HEK293 (cell line): ENCODE results near the gene CCDC9.

Source experiments
- CTCF ChIA-PET: fragments of 350-600 bp; formaldehyde crosslinking; extraction: SDS; loops from one replicate; lab custom pipeline; 2021; ENCODE audit warnings: antibody characterized with exemption; lab: Yijun Ruan, JAX
- POLR2A ChIA-PET: fragments of 300-600 bp; formaldehyde crosslinking; extraction: SDS; loops from one replicate; lab custom pipeline; 2020; ENCODE audit warnings: antibody characterized with exemption, inconsistent platforms; lab: Yijun Ruan, JAX
- H3K27ac ChIP-seq: fragments of 200-500 bp; sonication (Bioruptor generic); 2 replicates; pipeline ENCODE4 v1.5.1; 2014; ENCODE audit warnings: low read depth, low read length, control low read depth, inconsistent platforms; ENCODE audit errors: extremely low read depth
- H3K36me3 ChIP-seq, 2 experiments: fragments of 200-500 bp in 1 of 2; sonication (Bioruptor generic) in 1 of 2; 1 replicate in 1 of 2; 2 replicates in 1 of 2; pipeline ENCODE4 v1.5.1; 2014 to 2017; ENCODE audit warnings: inconsistent platforms in 2 of 2, low read length in 2 of 2; ENCODE audit not compliant: control insufficient read depth in 2 of 2, insufficient read depth in 1 of 2
- H3K4me1 ChIP-seq: fragments of 200-500 bp; sonication (Bioruptor generic); 2 replicates; pipeline ENCODE4 v1.5.1; 2014; ENCODE audit warnings: mild to moderate bottlenecking, low read length, inconsistent platforms; ENCODE audit not compliant: control insufficient read depth, insufficient read depth
- H3K4me3 ChIP-seq: 2 replicates; pipeline ENCODE4 v1.5.1; 2011; ENCODE audit warnings: low read depth, mild to moderate bottlenecking, control low read depth, low read length, moderate library complexity
- H3K9me3 ChIP-seq: fragments of 200-500 bp; sonication (Bioruptor generic); 2 replicates; pipeline ENCODE4 v1.5.1; 2014; ENCODE audit warnings: low read depth, low read length, inconsistent platforms; ENCODE audit not compliant: control insufficient read depth, insufficient read depth
- KLF1 ChIP-seq: fragments of 450-650 bp; formaldehyde crosslinking; IDR thresholded peaks from 2 replicates; pipeline ENCODE4 v1.5.1; 2016; ENCODE audit warnings: missing biosample characterization, missing genetic modification characterization
- YY1 ChIP-seq: fragments of 450-650 bp; formaldehyde crosslinking; IDR thresholded peaks from 2 replicates; pipeline ENCODE4 v1.5.1; 2018; ENCODE audit warnings: missing biosample characterization, missing genetic modification characterization
- ZBTB17 ChIP-seq: fragments of 450-650 bp; formaldehyde crosslinking; IDR thresholded peaks from 2 replicates; pipeline ENCODE4 v1.5.1; 2016; ENCODE audit warnings: missing biosample characterization, missing genetic modification characterization
- ZBTB48 ChIP-seq: fragments of 450-650 bp; formaldehyde crosslinking; IDR thresholded peaks from 2 replicates; pipeline ENCODE4 v1.5.1; 2016; ENCODE audit warnings: missing biosample characterization, missing genetic modification characterization
- ZNF114 ChIP-seq: fragments of 450-650 bp; formaldehyde crosslinking; IDR thresholded peaks from 2 replicates; pipeline ENCODE4 v1.5.0; 2017; ENCODE audit warnings: missing biosample characterization, missing genetic modification characterization
- ZNF121 ChIP-seq: fragments of 450-650 bp; formaldehyde crosslinking; IDR thresholded peaks from 2 replicates; pipeline ENCODE4 v1.5.1; 2016; ENCODE audit warnings: missing biosample characterization, missing genetic modification characterization
- ZNF16 ChIP-seq: fragments of 450-650 bp; formaldehyde crosslinking; IDR thresholded peaks from 2 replicates; pipeline ENCODE4 v1.5.1; 2016; ENCODE audit warnings: low read depth, missing biosample characterization, missing genetic modification characterization
- ZNF266 ChIP-seq: fragments of 450-650 bp; formaldehyde crosslinking; IDR thresholded peaks from 2 replicates; pipeline ENCODE4 v1.5.1; 2016; ENCODE audit warnings: missing biosample characterization, missing genetic modification characterization, low read depth
- ZNF600 ChIP-seq: fragments of 450-650 bp; formaldehyde crosslinking; IDR thresholded peaks from 2 replicates; pipeline ENCODE4 v1.5.1; 2016; ENCODE audit warnings: missing biosample characterization, missing genetic modification characterization
- ZNF830 ChIP-seq: fragments of 450-650 bp; IDR thresholded peaks from 2 replicates; pipeline ENCODE4 v1.5.0; 2018; ENCODE audit warnings: missing biosample characterization, missing genetic modification characterization, low read depth, mild to moderate bottlenecking, moderate library complexity
- ZXDB ChIP-seq: fragments of 450-650 bp; formaldehyde crosslinking; IDR thresholded peaks from 2 replicates; pipeline ENCODE4 v1.5.1; 2016; ENCODE audit warnings: missing biosample characterization, missing genetic modification characterization
- TF ChIP-seq, protein P1 (sequence below): fragments of 450-650 bp; formaldehyde crosslinking; IDR thresholded peaks from 2 replicates; pipeline ENCODE4 v1.5.1; 2016; ENCODE audit warnings: missing biosample characterization, missing genetic modification characterization, low read depth
- TF ChIP-seq, protein P2 (sequence below): fragments of 450-650 bp; formaldehyde crosslinking; IDR thresholded peaks from 2 replicates; pipeline ENCODE4 v1.5.1; 2017; ENCODE audit warnings: missing biosample characterization, missing genetic modification characterization
- TF ChIP-seq, protein P3 (sequence below): fragments of 450-650 bp; formaldehyde crosslinking; IDR thresholded peaks from 2 replicates; pipeline ENCODE4 v1.5.1; 2016; ENCODE audit warnings: missing biosample characterization, missing genetic modification characterization

The CCDC9 gene

DNA sequence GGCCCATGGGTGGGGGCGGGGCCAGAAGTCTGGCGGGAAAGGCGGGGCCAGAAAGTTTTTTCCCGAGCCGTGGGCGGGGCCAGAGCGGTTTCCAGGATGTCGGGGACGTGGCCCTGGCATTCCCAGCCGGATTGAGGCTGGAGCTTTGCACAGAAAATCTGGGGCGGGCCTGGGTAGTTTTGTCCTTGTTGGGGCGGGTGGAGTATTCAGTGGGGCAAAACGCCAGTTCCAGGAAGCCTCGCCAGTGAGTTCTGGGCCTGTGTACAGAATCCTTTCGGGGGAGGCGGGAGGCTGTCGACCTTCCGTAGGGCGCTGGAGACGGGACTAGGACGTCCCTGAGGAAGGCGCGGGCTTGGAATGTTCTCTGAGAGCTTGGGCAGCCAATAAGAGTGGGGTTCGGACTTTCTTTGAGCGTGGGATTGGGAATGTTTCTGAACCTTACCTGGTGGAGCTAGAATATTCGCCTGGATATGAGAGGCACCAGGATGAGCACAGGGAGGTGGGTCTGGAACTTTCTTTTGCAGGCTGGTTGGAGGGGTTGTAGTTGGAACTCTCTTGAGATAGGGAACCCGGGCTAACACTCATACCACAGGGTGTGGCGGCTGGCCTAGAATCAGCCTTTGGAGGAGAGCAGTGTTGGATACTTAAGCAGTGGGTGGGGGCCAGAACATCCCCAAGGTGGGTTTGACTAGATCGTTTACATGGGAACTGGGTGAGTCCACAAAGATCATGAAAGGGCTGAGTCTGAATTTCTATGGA lies 1.3 kb downstream of the CCDC9 start (continued):
- TF ChIP-seq, protein P1, sequence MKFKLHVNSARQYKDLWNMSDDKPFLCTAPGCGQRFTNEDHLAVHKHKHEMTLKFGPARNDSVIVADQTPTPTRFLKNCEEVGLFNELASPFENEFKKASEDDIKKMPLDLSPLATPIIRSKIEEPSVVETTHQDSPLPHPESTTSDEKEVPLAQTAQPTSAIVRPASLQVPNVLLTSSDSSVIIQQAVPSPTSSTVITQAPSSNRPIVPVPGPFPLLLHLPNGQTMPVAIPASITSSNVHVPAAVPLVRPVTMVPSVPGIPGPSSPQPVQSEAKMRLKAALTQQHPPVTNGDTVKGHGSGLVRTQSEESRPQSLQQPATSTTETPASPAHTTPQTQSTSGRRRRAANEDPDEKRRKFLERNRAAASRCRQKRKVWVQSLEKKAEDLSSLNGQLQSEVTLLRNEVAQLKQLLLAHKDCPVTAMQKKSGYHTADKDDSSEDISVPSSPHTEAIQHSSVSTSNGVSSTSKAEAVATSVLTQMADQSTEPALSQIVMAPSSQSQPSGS (tag by site-specific recombination) = no peak
- peak; percentile 84 for TF ChIP-seq ZBTB48 (tag by site-specific recombination)
- no peak for TF ChIP-seq YY1 (tag by site-specific recombination)
- peak; percentile 77 for TF ChIP-seq ZNF121 (tag by site-specific recombination)
- TF ChIP-seq, all 188 proteins: peak for 28

DNA sequence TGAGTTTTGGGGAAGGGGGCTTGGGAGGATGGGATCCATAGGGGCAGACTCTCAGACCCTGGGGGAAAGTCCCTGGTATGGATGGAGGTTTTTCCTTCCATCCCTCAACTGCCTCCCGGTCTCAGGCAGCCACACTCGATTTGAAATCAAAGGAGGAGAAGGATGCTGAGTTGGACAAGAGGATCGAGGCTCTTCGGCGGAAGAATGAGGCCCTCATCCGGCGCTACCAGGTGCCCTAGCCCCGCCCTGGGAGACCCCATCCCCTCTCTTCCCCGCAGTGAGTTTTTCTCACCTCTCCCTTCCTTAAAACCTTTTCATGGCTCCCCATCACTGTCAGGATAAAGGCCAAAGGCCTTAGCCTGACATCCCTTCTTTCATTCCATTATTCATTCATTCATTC lies 2.1 kb downstream of the CCDC9 start:
- H3K27ac ChIP-seq = 0 out of 2 replicates have a peak overlapping the region, but pooled peaks have one; percentile 67
- ChIA-PET CTCF (interaction anchor here (0.6 to 0.7 kb wide), 3 partner anchors 24 to 152 kb away, joined by 3 read pairs; no protein-coding TSS in a partner anchor), POLR2A (interaction anchor here (1.2 kb wide), 1 partner anchor 16 kb away, joined by 3 read pairs; no protein-coding TSS in a partner anchor)

DNA sequence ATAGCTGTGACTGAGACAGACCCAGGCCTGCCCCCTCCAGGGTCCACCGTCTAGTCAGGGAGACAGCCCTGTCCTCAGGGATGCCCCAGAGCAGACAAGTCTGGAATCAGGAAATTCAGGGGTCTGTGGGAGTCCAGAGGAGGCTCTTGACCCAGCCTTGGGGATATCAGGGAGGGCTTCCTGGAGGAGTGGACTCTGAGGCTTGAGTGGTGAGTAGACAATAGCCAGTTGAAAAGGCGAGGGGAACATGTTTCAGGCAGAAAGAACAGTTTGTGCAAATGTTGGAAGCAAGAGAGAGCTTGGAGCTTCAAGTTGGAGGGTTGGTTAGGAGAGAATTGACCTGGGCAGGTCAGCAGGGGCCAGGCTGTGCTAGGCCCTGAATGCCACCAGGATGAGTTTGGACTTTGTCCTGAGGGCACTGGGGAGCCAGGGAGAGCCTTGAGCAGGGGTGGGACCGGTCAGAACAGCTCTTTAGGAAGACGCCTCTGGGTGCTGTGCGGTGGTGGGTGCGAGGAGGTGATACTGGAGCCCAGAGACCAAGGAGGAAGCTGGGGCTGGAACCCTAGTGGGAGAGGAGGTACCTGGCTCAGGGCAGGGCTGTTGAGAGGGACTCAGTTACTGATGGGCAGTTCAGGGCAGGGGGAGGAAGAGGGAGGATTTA lies 2.7 kb downstream of the CCDC9 start:
- CTCF ChIA-PET = interaction anchor here (0.5 to 1.5 kb wide), 7 partner anchors 9 to 151 kb away, joined by 3 to 4 read pairs (median 3); no protein-coding TSS in a partner anchor
- TF ChIP-seq, protein P2, sequence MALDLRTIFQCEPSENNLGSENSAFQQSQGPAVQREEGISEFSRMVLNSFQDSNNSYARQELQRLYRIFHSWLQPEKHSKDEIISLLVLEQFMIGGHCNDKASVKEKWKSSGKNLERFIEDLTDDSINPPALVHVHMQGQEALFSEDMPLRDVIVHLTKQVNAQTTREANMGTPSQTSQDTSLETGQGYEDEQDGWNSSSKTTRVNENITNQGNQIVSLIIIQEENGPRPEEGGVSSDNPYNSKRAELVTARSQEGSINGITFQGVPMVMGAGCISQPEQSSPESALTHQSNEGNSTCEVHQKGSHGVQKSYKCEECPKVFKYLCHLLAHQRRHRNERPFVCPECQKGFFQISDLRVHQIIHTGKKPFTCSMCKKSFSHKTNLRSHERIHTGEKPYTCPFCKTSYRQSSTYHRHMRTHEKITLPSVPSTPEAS (tag by site-specific recombination) = no peak
- 0 out of 2 replicates have a peak, but pooled peaks have one; percentile 56 for TF ChIP-seq ZNF16 (tag by site-specific recombination)

More for the DNA sequence above, 2.1 kb downstream of the CCDC9 start:
- Histone ChIP-seq H3K36me3 (peaks cover 20 to 37% of the 10 kb centered on the region in 2 experiments; a peak in 2 of 3 replicates), H3K4me3 (no peak overlapping the region), H3K9me3 (no peaks in the 10 kb centered on the region)
- TF ChIP-seq ZNF114 (tag by site-specific recombination) (no peak), ZNF830 (tag by site-specific recombination) (no peak), KLF1 (tag by site-specific recombination) (no peak), ZNF600 (tag by site-specific recombination) (no peak), ZXDB (no peak), ZBTB17 (tag by site-specific recombination) (no peak), ZNF266 (no peak)
- TF ChIP-seq, protein P3, sequence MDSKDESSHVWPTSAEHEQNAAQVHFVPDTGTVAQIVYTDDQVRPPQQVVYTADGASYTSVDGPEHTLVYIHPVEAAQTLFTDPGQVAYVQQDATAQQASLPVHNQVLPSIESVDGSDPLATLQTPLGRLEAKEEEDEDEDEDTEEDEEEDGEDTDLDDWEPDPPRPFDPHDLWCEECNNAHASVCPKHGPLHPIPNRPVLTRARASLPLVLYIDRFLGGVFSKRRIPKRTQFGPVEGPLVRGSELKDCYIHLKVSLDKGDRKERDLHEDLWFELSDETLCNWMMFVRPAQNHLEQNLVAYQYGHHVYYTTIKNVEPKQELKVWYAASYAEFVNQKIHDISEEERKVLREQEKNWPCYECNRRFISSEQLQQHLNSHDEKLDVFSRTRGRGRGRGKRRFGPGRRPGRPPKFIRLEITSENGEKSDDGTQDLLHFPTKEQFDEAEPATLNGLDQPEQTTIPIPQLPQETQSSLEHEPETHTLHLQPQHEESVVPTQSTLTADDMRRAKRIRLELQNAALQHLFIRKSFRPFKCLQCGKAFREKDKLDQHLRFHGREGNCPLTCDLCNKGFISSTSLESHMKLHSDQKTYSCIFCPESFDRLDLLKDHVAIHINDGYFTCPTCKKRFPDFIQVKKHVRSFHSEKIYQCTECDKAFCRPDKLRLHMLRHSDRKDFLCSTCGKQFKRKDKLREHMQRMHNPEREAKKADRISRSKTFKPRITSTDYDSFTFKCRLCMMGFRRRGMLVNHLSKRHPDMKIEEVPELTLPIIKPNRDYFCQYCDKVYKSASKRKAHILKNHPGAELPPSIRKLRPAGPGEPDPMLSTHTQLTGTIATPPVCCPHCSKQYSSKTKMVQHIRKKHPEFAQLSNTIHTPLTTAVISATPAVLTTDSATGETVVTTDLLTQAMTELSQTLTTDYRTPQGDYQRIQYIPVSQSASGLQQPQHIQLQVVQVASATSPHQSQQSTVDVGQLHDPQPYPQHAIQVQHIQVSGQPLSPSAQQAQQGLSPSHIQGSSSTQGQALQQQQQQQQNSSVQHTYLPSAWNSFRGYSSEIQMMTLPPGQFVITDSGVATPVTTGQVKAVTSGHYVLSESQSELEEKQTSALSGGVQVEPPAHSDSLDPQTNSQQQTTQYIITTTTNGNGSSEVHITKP = no peak
- TF ChIP-seq, all 188 proteins: peak for 0
- H3K4me1 ChIP-seq = peaks cover 12% of the 10 kb centered on the region

More for the DNA sequence above, 2.7 kb downstream of the CCDC9 start:
- Histone ChIP-seq H3K36me3 (peaks cover 20 to 37% of the 10 kb centered on the region in 2 experiments; a peak in 2 of 3 replicates), H3K4me3 (no peak overlapping the region), H3K4me1 (peaks cover 6% of the 10 kb centered on the region), H3K27ac (no peak overlapping the region), H3K9me3 (no peaks in the 10 kb centered on the region)
- POLR2A ChIA-PET = interaction anchor here (1.2 kb wide), 1 partner anchor 15 kb away, joined by 3 read pairs; no protein-coding TSS in a partner anchor
